NT2/D1 (cell line): ENCODE measurements around the gene KCNJ12.

Experiments
- DNase-seq: peaks from one replicate; pipeline ENCODE4 v3.0.0-alpha.2; 2011; ENCODE audit warnings: low read depth, low spot score
- H3K27me3 ChIP-seq: 2 replicates; pipeline ENCODE4 v1.6.0; 2011; ENCODE audit warnings: mild to moderate bottlenecking; ENCODE audit not compliant: insufficient read length, insufficient read depth
- H3K36me3 ChIP-seq: 2 replicates; pipeline ENCODE4 v1.6.1; 2011; ENCODE audit warnings: mild to moderate bottlenecking, low read length, mixed read lengths; ENCODE audit not compliant: insufficient read depth, insufficient read length
- H3K4me1 ChIP-seq: 2 replicates; pipeline ENCODE4 v1.5.1; 2011; ENCODE audit not compliant: insufficient read depth, insufficient read length
- H3K4me3 ChIP-seq: 2 replicates; pipeline ENCODE4 v1.5.1; 2011; ENCODE audit warnings: low read depth; ENCODE audit not compliant: insufficient read length
- H3K9ac ChIP-seq: 2 replicates; pipeline ENCODE4 v1.6.0; 2011; ENCODE audit warnings: low read depth; ENCODE audit not compliant: insufficient read length
- H3K9me3 ChIP-seq: 2 replicates; pipeline ENCODE4 v1.5.1; 2011; ENCODE audit warnings: mild to moderate bottlenecking, low read length; ENCODE audit not compliant: insufficient read depth
- SUZ12 ChIP-seq: IDR thresholded peaks from 2 replicates; pipeline ENCODE4 v1.6.1; 2011; ENCODE audit not compliant: insufficient read length, insufficient read depth; ENCODE audit errors: extremely low read depth
- YY1 ChIP-seq: IDR thresholded peaks from 2 replicates; pipeline ENCODE4 v1.6.1; 2011; ENCODE audit not compliant: insufficient read length, insufficient read depth
- ZNF274 ChIP-seq: IDR thresholded peaks from 2 replicates; pipeline ENCODE4 v1.6.1; 2011; ENCODE audit warnings: mild to moderate bottlenecking, low read depth, low read length

Gene KCNJ12

DNA sequence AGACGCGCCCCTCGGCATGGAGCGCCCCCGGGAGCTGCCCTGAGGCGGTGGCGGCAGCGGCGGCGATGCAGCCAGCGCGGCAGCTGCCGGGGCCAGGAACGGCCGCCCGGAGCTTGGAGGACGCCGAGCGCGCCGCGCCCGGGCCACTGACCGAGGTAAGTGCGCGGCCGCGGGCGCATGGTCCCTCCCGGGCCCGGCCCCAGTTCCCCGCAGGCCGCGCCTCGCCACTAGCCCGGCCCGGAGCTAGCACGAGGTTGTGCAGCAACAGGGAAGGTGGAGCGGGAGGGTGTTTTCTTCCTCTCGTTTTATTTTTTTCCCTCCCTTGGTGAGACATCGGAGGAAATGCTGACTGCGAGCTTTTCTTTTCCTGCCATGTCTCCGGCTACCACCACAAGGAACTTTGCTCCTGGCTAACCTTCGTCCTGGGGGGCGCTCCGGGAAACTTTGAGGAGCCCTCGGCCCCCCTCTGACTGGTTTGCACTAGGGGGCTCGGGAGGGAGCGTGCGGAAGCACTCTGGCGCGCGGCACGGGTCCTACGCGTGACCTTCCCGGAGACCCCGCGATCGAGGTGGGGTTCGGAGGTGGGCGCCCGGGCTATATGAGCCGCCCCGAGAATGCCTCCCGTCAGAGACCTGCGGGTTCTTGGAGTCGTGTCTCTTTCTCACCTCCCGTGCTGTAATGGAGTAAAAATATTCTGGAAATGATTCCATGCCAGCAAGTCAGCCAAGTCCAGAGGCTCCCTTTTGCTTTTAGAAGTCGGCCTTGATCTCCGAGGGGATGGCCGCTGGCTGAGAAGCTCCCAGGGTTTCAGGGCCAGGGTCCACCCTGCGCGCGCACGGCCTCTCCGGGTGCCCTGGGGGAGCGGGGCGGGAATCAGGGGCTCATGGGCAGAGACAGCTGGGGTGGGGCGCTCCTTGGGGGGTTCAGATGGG, 868 bp downstream of the KCNJ12 start:
- TF ChIP-seq YY1 (no peak), SUZ12 (no peak), ZNF274 (no peak)
- peak overlapping the region; percentile 77 for H3K9ac ChIP-seq
- DNase-seq, result no peak

GRCh38 chr17:21377705-21378396, 1.7 kb downstream of the KCNJ12 start:
- peaks cover 10% of the 10 kb centered on the region for H3K4me1 ChIP-seq
- no peaks in the 10 kb centered on the region for H3K9me3 ChIP-seq
- H3K27me3 ChIP-seq, result peaks cover 39% of the 10 kb centered on the region
- no peaks in the 10 kb centered on the region for H3K36me3 ChIP-seq
- H3K4me3 ChIP-seq, result peak overlapping the region; percentile 46
- DNase-seq, result no peak
- TF ChIP-seq SUZ12 (no peak), YY1 (no peak), ZNF274 (no peak)
- peak overlapping the region; percentile 67 for H3K9ac ChIP-seq

More for the DNA sequence above, 868 bp downstream of the KCNJ12 start:
- H3K4me3 ChIP-seq, result peak overlapping the region; percentile 46
- H3K9me3 ChIP-seq, result no peaks in the 10 kb centered on the region
- H3K27me3 ChIP-seq, result peaks cover 43% of the 10 kb centered on the region
- H3K4me1 ChIP-seq, result peaks cover 14% of the 10 kb centered on the region
- no peaks in the 10 kb centered on the region for H3K36me3 ChIP-seq

- Histone ChIP-seq H3K9ac (no peak overlapping the region), H3K4me3 (peak overlapping the region; percentile 15), H3K36me3 (no peaks in the 10 kb centered on the region), H3K4me1 (peaks cover 7% of the 10 kb centered on the region), H3K9me3 (no peaks in the 10 kb centered on the region), H3K27me3 (peaks cover 39% of the 10 kb centered on the region)
- TF ChIP-seq YY1, result no peak
- TF ChIP-seq ZNF274, result no peak
- no peak for TF ChIP-seq SUZ12
- DNase-seq, result no peak
These were observed 2.4 kb downstream of the KCNJ12 start for GRCh38 chr17:21378553-21378952.

GRCh38 chr17:21379080-21379711, 3.0 kb downstream of the KCNJ12 start:
- Histone ChIP-seq H3K36me3 (no peaks in the 10 kb centered on the region), H3K9me3 (no peaks in the 10 kb centered on the region), H3K27me3 (peaks cover 39% of the 10 kb centered on the region), H3K4me1 (peaks cover 3% of the 10 kb centered on the region), H3K4me3 (no peak overlapping the region), H3K9ac (no peak overlapping the region)
- DNase-seq, result no peak
- TF ChIP-seq ZNF274 (no peak), YY1 (no peak), SUZ12 (no peak)

DNA sequence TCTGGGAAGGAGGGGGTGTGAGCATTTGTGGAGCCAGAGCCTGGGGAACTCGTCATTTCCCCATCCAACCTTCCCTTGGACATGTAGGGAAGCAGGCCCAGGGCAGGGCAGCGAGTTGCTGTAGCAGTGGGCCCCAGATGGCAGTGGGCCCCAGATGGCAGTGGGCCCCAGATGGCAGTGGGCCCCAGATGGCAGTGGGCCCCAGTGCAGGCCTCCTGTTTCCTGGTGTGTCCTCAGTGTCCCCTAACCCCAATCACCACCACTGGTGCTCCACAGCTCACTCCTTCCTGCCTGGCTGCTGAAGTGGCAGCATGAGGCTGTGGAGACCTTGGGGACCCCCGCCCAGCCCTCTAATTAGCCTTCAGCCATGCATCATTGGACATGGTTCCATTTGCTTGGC, 4.5 kb downstream of the KCNJ12 start:
- no peak for DNase-seq
- Histone ChIP-seq H3K4me3 (no peak overlapping the region), H3K9ac (no peak overlapping the region), H3K27me3 (peaks cover 31% of the 10 kb centered on the region), H3K9me3 (no peaks in the 10 kb centered on the region), H3K4me1 (peaks cover 3% of the 10 kb centered on the region), H3K36me3 (no peaks in the 10 kb centered on the region)
- no peak for TF ChIP-seq ZNF274

- H3K9ac ChIP-seq, result no peak overlapping the region
- H3K27me3 ChIP-seq, result peaks cover 25% of the 10 kb centered on the region
- H3K9me3 ChIP-seq, result no peaks in the 10 kb centered on the region
- TF ChIP-seq YY1 (no peak), SUZ12 (no peak), ZNF274 (no peak)
- DNase-seq, result no peak
- H3K36me3 ChIP-seq, result no peaks in the 10 kb centered on the region
- no peaks in the 10 kb centered on the region for H3K4me1 ChIP-seq
- H3K4me3 ChIP-seq, result no peak overlapping the region
These were observed 5.0 kb downstream of the KCNJ12 start for GRCh38 chr17:21381076-21381706.
